HG03280 (cell line): ENCODE measurements around the gene C16orf54.
"Not testable (repeated sequence)": the region's sequence is repeated elsewhere in the genome, so short reads cannot be mapped to it uniquely, and the experiment has no call there.

ENCODE experiments used
- ATAC-seq: cut with Tn5 transposase; IDR thresholded peaks from one replicate; pipeline ENCODE4 v1.9.1; 2021; ENCODE audit warnings: mild to moderate bottlenecking, moderate library complexity; ENCODE audit not compliant: unreplicated experiment

Gene C16orf54

GRCh38 chr16:29770250-29770929 is 24.6 kb upstream of the C16orf54 start:
- ATAC-seq = no peak

GRCh38 chr16:29769507-29769906 is 23.7 kb upstream of the C16orf54 start:
- no peak for ATAC-seq

DNA sequence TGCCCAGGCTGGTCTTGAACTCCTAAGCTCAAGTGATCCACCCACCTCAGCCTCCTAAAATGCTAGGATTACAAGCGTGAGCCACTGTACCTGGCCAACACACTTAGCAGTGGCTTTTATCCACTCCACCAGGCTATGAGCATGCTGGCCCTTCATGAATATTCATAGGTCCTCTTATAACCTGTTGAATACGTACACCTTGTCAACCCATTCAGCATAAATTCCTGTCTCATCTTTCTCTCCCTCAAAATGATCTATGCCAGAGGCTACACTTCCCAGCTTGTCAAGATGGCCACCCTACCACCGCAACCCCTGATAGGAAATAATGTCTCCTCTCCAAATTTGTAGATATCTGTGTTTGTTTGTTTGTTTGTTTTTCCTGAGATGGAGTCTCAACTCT is 21.3 kb upstream of the C16orf54 start:
- ATAC-seq = no peak

DNA sequence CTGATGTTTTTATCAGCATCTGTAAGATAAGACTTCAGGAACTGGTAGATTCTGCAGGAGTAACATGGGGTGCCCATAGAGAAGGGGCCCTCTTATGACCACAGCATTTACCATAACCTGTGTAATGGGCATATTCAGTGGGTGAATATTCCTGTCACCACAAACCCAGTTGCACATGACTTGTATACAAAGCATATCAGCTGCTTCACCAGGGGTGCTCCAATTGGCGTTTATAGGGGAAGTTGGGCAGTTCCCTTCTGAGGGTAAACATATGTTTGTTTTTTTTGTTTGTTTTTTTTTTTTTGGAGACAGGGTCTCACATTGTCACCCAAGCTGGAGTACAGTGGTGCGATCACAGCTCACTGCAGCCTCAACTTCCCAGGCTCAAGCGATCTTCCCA is 20.8 kb upstream of the C16orf54 start:
- no peak for ATAC-seq

- ATAC-seq = no peak
These were observed 19.6 kb upstream of the C16orf54 start for GRCh38 chr16:29765167-29766032.

- ATAC-seq = no peak
These were observed 17.5 kb upstream of the C16orf54 start for GRCh38 chr16:29763326-29763725.

DNA sequence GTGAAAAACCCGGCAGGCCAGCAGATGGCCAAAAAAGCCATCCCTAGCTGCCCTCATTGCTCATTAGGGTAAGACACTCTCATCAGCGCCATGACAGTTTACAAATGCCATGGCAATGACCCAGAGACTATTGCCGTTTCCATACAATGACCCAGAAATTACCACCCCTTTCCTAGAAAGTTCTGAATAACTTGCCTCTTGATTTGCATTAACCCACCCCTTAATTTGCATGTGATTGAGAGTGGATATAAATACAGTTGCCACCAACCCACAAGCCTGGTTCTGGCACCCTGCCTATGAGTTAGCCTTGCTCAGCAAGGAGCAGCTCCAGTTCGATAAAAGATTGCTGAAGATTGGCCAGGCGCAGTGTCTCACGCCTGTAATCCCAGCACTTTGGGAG is 16.1 kb upstream of the C16orf54 start:
- no peak for ATAC-seq

DNA sequence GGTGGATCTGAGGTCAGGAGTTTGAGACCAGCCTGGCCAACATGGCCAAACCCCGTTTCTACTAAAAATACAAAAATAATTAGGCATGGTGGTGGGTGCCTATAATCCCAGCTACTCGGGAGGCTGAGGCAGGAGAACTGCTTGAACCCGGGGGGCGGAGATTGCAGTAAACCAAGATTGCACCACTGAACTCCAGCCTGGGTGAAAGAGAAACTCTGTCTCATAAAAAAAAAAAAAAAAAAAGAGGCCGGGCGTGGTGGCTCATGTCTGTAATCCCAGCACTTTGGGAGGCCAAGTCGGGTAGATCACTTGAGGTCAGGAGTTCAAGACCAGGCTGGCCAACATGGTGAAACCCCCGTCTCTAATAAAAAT is 15.5 kb upstream of the C16orf54 start:
- ATAC-seq = not testable (repeated sequence)

DNA sequence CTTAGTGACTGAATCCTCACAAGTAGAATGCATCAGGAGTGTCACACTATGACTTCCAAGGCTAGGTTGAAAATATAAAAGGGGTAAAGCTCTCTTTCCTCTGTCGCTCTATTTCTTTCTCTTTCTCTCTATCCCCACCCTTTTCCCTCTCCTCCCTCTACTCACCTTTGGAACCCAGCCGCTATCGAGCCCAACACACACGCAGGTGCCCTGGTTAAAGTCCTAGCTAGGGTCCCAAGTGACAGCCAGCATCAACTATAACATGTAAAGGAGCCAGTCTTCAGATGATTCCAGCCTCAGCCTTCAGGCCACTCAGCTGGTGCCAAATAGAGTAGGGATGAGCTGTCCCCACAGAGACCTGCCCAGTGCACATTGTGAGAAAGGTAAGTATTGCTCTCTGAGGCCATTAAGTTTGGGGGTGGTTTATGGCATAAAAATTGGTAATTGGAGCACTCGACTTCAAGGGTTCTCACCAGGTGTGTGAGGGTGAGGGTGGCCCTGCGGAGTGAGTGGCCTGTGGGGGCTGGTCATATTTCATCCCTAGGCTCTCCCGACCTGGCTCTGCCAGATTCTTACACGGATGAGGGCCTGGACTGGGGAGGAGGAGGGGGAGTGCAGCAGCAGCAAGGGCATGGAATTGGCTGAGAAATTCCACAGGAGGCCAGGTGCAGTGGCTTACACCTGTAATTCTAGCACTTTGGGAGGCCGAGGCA is 14.9 kb upstream of the C16orf54 start:
- ATAC-seq = no peak

DNA sequence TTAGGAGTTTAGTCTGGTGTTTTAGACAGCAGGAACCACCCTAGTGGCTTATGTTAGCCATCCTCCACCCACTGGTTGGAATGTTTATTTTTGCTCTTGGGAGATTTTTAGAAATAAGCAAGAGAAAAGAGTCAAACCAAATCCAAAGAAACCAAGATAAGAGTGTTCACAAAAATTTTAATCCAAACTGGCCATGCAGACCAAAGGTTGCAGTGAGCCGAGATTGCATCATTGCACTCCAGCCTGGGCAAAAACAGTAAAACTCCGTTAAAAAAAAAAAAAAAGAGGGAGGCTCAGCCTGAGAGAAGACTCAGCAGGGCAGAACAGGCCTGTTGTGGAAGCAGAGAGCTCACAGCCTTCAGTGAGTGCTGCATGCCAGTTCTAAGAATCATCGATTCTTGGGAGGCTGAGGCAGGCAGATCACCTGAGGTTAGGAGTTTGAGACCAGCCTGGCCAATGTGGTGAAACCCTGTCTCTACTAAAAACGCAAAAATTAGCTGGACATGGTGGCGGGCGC is 12.2 kb upstream of the C16orf54 start:
- ATAC-seq = no peak

DNA sequence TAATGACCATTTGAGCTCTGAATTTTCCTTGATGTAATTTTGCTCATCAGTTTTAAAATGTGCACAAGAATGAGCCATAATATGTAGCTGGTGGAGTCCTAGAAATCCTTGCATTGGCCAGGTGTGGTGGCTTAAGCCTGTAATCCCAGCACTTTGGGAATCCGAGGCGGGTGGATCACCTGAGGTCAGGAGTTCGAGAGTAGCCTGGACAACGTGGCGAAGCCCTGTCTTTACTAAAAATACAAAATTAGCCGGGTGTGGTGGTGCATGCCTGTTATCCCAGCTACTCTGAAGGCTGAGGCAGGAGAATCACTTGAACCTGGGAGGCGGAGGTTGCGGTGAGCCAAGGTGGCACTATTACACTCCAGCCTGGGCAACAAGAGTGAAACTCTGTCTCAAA is 11.3 kb upstream of the C16orf54 start:
- not testable (repeated sequence) for ATAC-seq

DNA sequence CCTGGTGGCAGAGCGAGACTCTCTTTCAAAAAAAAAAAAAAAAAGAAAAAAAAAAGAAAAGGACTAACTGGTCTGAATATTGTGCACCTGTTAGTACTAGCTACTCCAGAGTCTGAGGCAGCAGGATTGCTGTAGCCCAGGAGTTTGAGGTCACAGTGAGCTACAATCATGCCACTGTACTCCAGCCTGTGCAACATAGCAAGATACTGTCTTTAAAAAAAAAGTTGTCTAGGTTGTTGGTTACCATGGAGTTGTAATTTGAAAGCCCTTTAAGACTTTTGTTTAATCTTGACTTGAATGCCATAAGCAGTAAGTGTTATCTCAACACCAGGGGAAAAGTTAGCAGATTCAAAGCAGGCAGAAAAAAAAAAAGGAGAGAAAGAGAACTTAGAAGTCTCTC is 10.9 kb upstream of the C16orf54 start:
- ATAC-seq = no peak

- no peak for ATAC-seq
These were observed 7.7 kb upstream of the C16orf54 start for GRCh38 chr16:29753516-29753915.

DNA sequence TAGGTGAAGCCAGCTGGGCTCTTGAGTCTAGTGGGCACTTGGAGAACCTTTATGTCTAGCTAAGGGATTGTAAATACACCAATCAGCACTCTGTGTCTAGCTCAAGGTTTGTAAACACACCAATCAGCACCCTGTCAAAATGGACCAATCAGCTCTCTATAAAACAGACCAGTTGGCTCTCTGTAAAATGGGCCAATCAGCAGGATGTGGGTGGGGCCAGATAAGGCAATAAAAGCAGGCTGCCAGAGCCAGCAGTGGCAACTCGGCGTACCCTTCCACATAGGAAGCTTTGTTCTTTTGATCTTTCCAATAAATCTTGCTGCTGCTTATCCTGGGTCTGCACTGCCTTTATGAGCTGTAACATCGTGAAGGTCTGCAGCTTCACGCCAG is 3.0 kb upstream of the C16orf54 start:
- ATAC-seq = not testable (repeated sequence)

GRCh38 chr16:29747947-29748759 is 2.4 kb upstream of the C16orf54 start:
- ATAC-seq = no peak

DNA sequence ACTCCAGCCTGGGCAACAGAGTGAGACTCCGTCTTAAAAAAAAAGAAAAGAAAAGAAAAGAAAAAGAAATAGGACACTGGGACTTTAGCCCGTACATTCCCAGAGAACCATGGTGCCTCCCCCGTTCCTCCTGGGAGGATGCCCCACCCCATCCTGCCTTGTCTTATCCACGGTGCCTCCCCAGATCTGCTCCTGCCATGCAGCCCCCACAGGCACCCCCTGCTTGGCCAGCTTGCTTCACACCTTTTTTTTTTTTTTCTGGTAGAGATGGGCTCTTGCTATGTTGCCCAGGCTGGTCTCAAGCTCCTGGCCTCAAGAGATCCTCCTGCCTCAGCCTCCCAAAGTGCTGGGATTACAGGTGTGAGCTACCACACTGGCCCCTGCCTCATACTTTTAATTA is 728 bp upstream of the C16orf54 start:
- not testable (repeated sequence) for ATAC-seq

DNA sequence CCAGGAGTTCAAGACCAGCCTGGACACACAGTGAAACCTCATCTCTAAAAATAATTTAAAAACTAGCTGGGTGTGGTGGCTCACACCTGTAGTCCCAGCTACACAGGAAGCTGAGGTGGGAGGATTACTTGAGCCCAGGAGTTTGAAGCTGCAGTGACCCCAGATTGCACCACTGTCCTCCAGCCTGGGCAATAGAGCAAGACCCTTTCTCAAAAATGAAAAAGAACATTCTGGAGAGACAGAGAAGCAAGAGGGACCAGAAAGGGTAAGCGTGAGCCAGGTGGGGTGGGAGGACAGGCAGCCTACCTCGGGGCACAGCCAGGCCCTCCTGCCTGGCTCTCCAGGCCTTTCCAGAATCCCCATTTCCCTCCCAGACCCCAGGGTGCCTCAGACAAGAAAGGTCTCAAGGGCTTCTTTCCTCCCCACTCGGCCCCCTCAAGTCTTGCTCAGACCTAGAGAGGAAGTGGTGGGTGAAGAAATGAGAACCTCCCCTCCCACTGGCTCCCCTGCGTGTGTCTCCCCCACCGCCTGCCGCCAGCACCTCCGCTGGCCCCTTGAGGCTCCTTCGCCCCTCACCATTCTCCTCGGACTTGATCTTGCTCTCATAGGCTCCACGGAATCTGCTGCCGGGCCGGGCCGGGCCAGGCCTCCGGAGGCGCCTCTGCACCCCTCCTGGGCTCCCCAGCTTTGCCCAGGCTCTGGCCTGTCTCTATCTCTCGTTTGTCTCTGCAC is 503 bp downstream of the C16orf54 start:
- ATAC-seq = peak; percentile 24

DNA sequence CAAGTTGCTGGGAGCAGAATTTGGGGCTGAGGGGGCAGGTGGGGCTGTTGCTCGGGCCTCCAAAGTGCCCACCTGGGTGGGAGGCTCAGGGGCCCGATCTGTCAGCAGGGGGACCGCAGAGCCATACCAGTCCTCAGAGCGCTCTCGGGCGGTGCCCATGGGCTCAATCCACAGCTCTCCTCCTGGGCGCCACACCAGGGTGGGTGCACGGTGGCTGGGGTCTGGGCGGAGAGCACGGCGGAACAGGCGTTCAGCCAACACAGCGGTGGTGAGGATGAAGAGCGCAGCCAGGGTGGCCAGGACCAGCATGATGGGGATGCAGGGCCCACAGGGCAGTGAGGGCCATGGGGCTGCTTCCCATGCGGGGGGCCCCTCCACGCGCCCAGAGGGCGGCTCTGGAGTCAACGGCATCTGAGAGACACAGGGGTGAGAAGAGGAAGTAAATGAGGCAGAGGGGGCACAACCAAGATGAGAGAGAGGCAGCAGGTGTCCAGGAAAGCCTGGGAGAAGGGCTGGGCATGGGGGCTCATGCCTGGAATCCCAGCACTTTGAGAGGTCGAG is 1.2 kb downstream of the C16orf54 start:
- no peak for ATAC-seq

DNA sequence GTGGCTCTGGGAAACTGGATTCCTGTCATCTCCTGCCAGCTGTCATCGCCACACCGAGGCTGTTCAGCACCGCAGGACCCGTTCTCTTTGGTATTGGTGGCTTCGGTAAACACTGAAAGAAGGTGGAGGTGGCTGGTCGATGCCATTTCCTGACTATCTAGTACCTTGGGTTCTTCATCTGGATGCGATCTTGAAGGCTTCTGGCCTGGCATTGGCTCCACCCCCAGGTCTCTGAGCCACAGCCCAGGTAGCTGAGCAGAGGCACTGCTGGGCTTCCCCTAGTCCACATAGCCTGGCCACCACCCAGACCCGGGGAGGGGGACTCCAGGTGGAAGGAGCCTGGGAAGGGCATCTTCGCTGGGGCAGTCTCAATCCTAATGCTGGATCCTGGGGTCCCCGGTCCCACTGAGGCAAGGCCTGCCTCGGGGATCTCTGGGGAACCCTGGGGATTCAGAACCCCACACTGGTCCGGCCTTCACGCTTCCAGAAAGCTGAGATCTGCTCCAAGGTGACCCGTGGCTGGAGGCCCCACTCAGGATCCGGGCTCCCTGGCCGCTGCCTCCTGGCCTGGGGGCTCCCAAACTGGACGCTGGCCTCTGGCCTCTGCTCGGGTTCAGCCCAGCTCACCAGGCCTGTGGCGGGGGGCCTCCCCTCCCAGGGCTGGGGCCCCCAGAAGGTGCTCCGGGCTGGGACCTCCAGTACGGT is 1.8 kb downstream of the C16orf54 start:
- ATAC-seq = no peak
